SK-N-SH (cell line): ENCODE data around the gene WASHC2C.
"Not testable (repeated sequence)": the region's sequence is repeated elsewhere in the genome, so short reads cannot be mapped to it uniquely, and the experiment has no call there.

ENCODE experiments used
- EP300 ChIP-seq, 2 experiments: IDR thresholded peaks; 2 replicates each; pipeline versions ENCODE4 v1.4.0 to v1.6.1; 2012; ENCODE audit warnings: borderline replicate concordance in 1 of 2, low read depth in 1 of 2, low read length in 1 of 2
- MAX ChIP-seq: IDR thresholded peaks from 2 replicates; pipeline ENCODE4 v1.4.0; 2012; ENCODE audit warnings: low read depth

GRCh38 chr10:45734867-45735266 lies 7.8 kb downstream of the WASHC2C start:
- not testable (repeated sequence) for TF ChIP-seq MAX; EP300 (IDR thresholded peaks at IDR 0.05; ENCODE audit: borderline replicate concordance in 1 of 2, low read depth in 1 of 2, low read length in 1 of 2)
